Activated CD4-positive, alpha-beta T cell treated with anti-CD3 and anti-CD28 coated beads, Interleukin-2, amount 10 ng/mL, durations not matched to agents 24 days and 14 days (primary cell): ENCODE measurements around the gene MRPL4. TPM values are rescaled to one million over a fixed set of nuclear protein-coding genes. Genes with fewer than 3 reads are reported as not detected.

Experiments
- DNase-seq: peaks from one replicate; pipeline ENCODE4 v3.0.0; 2022
- H3K27ac Mint-ChIP-seq: one replicate; pipeline ENCODE4 v1.8.0; 2022; ENCODE audit warnings: mild to moderate bottlenecking, mixed read lengths
- H3K27me3 Mint-ChIP-seq: one replicate; pipeline ENCODE4 v1.8.0; 2022; ENCODE audit warnings: mixed read lengths
- H3K36me3 Mint-ChIP-seq: one replicate; pipeline ENCODE4 v1.8.0; 2022; ENCODE audit warnings: low read depth, mild to moderate bottlenecking, mixed read lengths
- H3K4me1 Mint-ChIP-seq: one replicate; pipeline ENCODE4 v1.8.0; 2021; ENCODE audit warnings: mixed read lengths
- H3K4me3 Mint-ChIP-seq: one replicate; pipeline ENCODE4 v1.8.0; 2022; ENCODE audit warnings: mild to moderate bottlenecking, moderate library complexity, mixed read lengths
- H3K9me3 Mint-ChIP-seq: one replicate; pipeline ENCODE4 v1.8.0; 2021; ENCODE audit warnings: mixed read lengths
- intact Hi-C: fragments of 100-400 bp; cut with micrococcal nuclease; formaldehyde crosslinking; loops from one replicate; pipeline ENCODE4 v1.15.1; 2023
- total RNA-seq: library from RNA; stranded (reverse); gene quantifications from 2 replicates; pipeline ENCODE4 v1.2.3, GENCODE V29; 2022

MRPL4 gene
- 163 and 174 TPM in 2 replicates for total RNA-seq

- intact Hi-C loops, result loop anchor here (1.0 to 5.0 kb wide), 5 partner anchors 35 to 318 kb away; partner anchors contain the start of genes DNMT1 and PPAN
- peak within 1 kb of the TSS; percentile 94 for H3K4me3 Mint-ChIP-seq
- H3K36me3 Mint-ChIP-seq, result peaks cover 36% of the 10 kb centered on the region
- H3K9me3 Mint-ChIP-seq, result no peaks in the 10 kb centered on the region
- H3K27me3 Mint-ChIP-seq, result no peaks in the 10 kb centered on the region
- H3K4me1 Mint-ChIP-seq, result peaks cover 23% of the 10 kb centered on the region
- peak; percentile 99 for DNase-seq
- peak within 1 kb of the TSS; percentile 95 for H3K27ac Mint-ChIP-seq
Observed at GRCh38 chr19:10251792-10252694, at the start of gene MRPL4. Gene MRPL4 (plus strand): TSS chr19:10252214. CDS start chr19:10252254, 40 bp downstream.

- Mint-ChIP-seq H3K36me3 (no peaks in the 10 kb centered on the region), H3K4me1 (peaks cover 8% of the 10 kb centered on the region), H3K27me3 (no peaks in the 10 kb centered on the region), H3K9me3 (peaks cover 6% of the 10 kb centered on the region), H3K4me3 (no peak overlapping the region), H3K27ac (no peak overlapping the region)
- no peak for DNase-seq
- intact Hi-C loops, result no loop called here
Observed at GRCh38 chr19:10203686-10204085, 48.3 kb upstream of the MRPL4 start.

GRCh38 chr19:10205636-10206035 lies 46.4 kb upstream of the MRPL4 start:
- H3K27me3 Mint-ChIP-seq, result peaks cover 2% of the 10 kb centered on the region

GRCh38 chr19:10206226-10206885 lies 45.7 kb upstream of the MRPL4 start:
- Mint-ChIP-seq H3K27me3 (peaks cover 2% of the 10 kb centered on the region), H3K4me3 (no peak overlapping the region), H3K9me3 (peaks cover 6% of the 10 kb centered on the region), H3K4me1 (no peaks in the 10 kb centered on the region), H3K36me3 (no peaks in the 10 kb centered on the region), H3K27ac (no peak overlapping the region)
- no peak for DNase-seq
- intact Hi-C loops, result no loop called here

More at GRCh38 chr19:10205636-10206035, 46.4 kb upstream of the MRPL4 start:
- Mint-ChIP-seq H3K27ac (no peak overlapping the region), H3K36me3 (no peaks in the 10 kb centered on the region), H3K4me1 (no peaks in the 10 kb centered on the region), H3K9me3 (peaks cover 6% of the 10 kb centered on the region), H3K4me3 (no peak overlapping the region)
- DNase-seq, result no peak
- intact Hi-C loops, result no loop called here

GRCh38 chr19:10207026-10207425 lies 45.0 kb upstream of the MRPL4 start:
- Mint-ChIP-seq H3K9me3 (peaks cover 6% of the 10 kb centered on the region), H3K27me3 (peaks cover 2% of the 10 kb centered on the region), H3K27ac (no peak overlapping the region), H3K4me1 (no peaks in the 10 kb centered on the region), H3K4me3 (no peak overlapping the region), H3K36me3 (no peaks in the 10 kb centered on the region)
- intact Hi-C loops, result no loop called here
- no peak for DNase-seq

- intact Hi-C loops, result no loop called here
- Mint-ChIP-seq H3K4me3 (no peak overlapping the region), H3K27me3 (peaks cover 2% of the 10 kb centered on the region), H3K9me3 (peaks cover 6% of the 10 kb centered on the region), H3K4me1 (no peaks in the 10 kb centered on the region), H3K27ac (no peak overlapping the region), H3K36me3 (no peaks in the 10 kb centered on the region)
- DNase-seq, result no peak
Observed at GRCh38 chr19:10209315-10209714, 42.7 kb upstream of the MRPL4 start.

GRCh38 chr19:10211061-10211460 lies 41.0 kb upstream of the MRPL4 start:
- intact Hi-C loops, result no loop called here
- Mint-ChIP-seq H3K4me1 (no peaks in the 10 kb centered on the region), H3K9me3 (peaks cover 6% of the 10 kb centered on the region), H3K27me3 (peaks cover 2% of the 10 kb centered on the region), H3K36me3 (no peaks in the 10 kb centered on the region), H3K27ac (no peak overlapping the region), H3K4me3 (no peak overlapping the region)
- no peak for DNase-seq

- Mint-ChIP-seq H3K27ac (no peak overlapping the region), H3K4me3 (no peak overlapping the region), H3K36me3 (no peaks in the 10 kb centered on the region), H3K9me3 (peaks cover 6% of the 10 kb centered on the region), H3K27me3 (peaks cover 2% of the 10 kb centered on the region), H3K4me1 (no peaks in the 10 kb centered on the region)
- no peak for DNase-seq
- intact Hi-C loops, result no loop called here
Observed at GRCh38 chr19:10211691-10212090, 40.3 kb upstream of the MRPL4 start.

GRCh38 chr19:10214784-10215183 lies 37.2 kb upstream of the MRPL4 start:
- peaks cover 2% of the 10 kb centered on the region for H3K4me1 Mint-ChIP-seq
- peaks cover 2% of the 10 kb centered on the region for H3K27me3 Mint-ChIP-seq
- no peak for DNase-seq
- H3K4me3 Mint-ChIP-seq, result no peak overlapping the region
- no peak overlapping the region for H3K27ac Mint-ChIP-seq
- intact Hi-C loops, result loop anchor here (5.0 kb wide), 1 partner anchor 38 kb away; the partner anchor contains the start of gene MRPL4
- H3K9me3 Mint-ChIP-seq, result no peaks in the 10 kb centered on the region
- H3K36me3 Mint-ChIP-seq, result no peaks in the 10 kb centered on the region

- intact Hi-C loops, result loop anchor here (5.0 kb wide), 1 partner anchor 35 kb away; the partner anchor contains the start of gene MRPL4
- Mint-ChIP-seq H3K27ac (no peak overlapping the region), H3K36me3 (no peaks in the 10 kb centered on the region), H3K4me3 (no peak overlapping the region), H3K4me1 (peaks cover 2% of the 10 kb centered on the region), H3K27me3 (no peaks in the 10 kb centered on the region), H3K9me3 (no peaks in the 10 kb centered on the region)
- no peak for DNase-seq
Observed at GRCh38 chr19:10217085-10217484, 34.9 kb upstream of the MRPL4 start.

- no peaks in the 10 kb centered on the region for H3K27me3 Mint-ChIP-seq
- H3K4me1 Mint-ChIP-seq, result peaks cover 7% of the 10 kb centered on the region
- peaks cover 5% of the 10 kb centered on the region for H3K36me3 Mint-ChIP-seq
- peak; percentile 72 for DNase-seq
- H3K9me3 Mint-ChIP-seq, result no peaks in the 10 kb centered on the region
- H3K4me3 Mint-ChIP-seq, result no peak overlapping the region
- H3K27ac Mint-ChIP-seq, result no peak overlapping the region
- intact Hi-C loops, result loop anchor here (5.0 kb wide), 1 partner anchor 33 kb away; the partner anchor contains the start of gene MRPL4
Observed at GRCh38 chr19:10219678-10220077, 32.3 kb upstream of the MRPL4 start.

- Mint-ChIP-seq H3K36me3 (peaks cover 5% of the 10 kb centered on the region), H3K27me3 (no peaks in the 10 kb centered on the region), H3K4me1 (peaks cover 10% of the 10 kb centered on the region), H3K9me3 (no peaks in the 10 kb centered on the region), H3K4me3 (no peak overlapping the region), H3K27ac (no peak overlapping the region)
- no peak for DNase-seq
- intact Hi-C loops, result no loop called here
Observed at GRCh38 chr19:10220695-10221094, 31.3 kb upstream of the MRPL4 start.

- H3K4me3 Mint-ChIP-seq, result no peak overlapping the region
Observed at GRCh38 chr19:10222201-10222890, 29.7 kb upstream of the MRPL4 start.

More at GRCh38 chr19:10222201-10222890, 29.7 kb upstream of the MRPL4 start:
- peaks cover 5% of the 10 kb centered on the region for H3K36me3 Mint-ChIP-seq
- H3K4me1 Mint-ChIP-seq, result peaks cover 10% of the 10 kb centered on the region
- no peaks in the 10 kb centered on the region for H3K27me3 Mint-ChIP-seq
- no peak for DNase-seq
- no peak overlapping the region for H3K27ac Mint-ChIP-seq
- intact Hi-C loops, result no loop called here
- no peaks in the 10 kb centered on the region for H3K9me3 Mint-ChIP-seq
